GM19193 (cell line): ENCODE measurements around the gene ITPKB.

Experiments
- POLR2A ChIP-seq: IDR thresholded peaks from 4 replicates; pipeline ENCODE4 v1.6.1; 2011; ENCODE audit not compliant: insufficient read depth, insufficient read length; ENCODE audit errors: extremely low read depth

The ITPKB gene

GRCh38 chr1:226604560-226605317 is 134.3 kb downstream of the ITPKB start:
- no peak for TF ChIP-seq POLR2A

DNA sequence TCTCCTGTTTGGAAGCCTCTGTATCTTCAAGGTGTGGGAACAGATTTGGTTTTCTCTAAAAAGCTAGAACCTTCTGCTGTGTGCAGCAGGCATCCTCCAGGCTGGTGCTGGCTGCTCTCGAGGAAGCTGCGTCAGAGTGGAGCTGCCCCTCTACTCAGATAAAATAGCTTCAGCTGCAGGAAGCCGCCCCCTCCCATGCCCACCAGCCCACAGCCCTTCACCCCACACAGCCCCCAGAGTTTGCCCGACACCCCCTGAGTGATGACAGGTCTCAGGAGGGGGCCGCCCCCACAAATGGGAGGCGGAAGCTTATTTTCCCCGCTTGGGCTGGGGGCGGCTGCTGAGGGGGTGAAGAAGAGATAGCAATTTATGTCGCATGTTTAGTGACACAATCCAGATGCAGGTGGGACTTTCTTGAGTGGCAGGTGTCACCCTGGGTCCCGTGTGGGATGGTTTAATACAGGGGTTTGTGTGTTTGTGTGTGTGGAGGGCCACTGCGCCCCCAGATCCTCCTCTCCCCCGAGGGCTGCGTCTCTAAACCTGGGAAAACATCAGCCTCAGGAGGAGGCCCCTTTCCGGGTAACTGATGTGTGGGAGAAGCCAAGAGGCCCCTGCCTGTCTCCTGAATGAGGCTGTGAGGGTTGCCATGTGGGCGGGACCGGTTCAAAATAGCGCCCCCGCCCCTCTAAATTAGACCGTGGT is 135.1 kb downstream of the ITPKB start:
- TF ChIP-seq POLR2A: no peak

- no peak for TF ChIP-seq POLR2A
Observed at GRCh38 chr1:226603022-226603857, 135.8 kb downstream of the ITPKB start.

GRCh38 chr1:226602186-226603021 is 136.7 kb downstream of the ITPKB start:
- TF ChIP-seq POLR2A: no peak

DNA sequence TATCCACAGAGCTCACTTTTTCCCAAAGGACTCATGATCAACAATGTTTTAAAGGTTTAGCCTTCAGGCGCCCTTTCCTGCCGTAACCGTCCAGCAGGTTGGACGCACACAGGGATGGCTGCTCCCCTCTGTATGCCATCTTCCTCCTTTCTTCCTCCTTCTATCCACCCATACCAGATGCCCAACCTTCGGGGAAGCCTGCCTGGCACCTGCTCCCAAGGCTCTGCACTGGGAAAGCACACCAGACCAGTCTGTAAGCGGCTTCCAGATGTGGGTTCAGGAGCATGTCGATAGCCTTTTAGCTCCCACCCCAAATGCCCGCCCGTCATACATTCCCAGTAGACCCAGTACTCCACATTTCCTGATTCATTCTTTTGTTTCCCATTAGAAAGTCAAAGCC is 137.6 kb downstream of the ITPKB start:
- TF ChIP-seq POLR2A: no peak

DNA sequence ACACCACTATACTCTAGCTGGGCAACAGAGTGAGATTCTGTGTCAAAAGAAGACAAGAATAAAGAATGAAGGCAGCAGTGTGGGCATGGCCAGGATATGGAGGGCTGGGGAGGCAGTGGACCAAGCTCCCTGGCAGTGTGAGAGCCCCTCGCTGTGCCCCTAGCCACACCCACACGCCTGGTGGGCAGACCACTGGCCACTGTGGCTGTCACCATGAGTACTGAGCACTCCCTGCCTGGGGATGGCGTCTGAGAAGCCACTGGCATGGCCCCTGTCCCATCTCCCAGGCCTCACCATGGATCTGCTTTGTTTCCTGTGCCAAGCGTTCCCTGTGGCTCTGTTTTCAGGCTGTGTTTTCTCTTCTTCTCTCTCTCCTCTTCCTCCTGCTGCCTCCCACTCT is 138.8 kb downstream of the ITPKB start:
- TF ChIP-seq POLR2A: no peak

DNA sequence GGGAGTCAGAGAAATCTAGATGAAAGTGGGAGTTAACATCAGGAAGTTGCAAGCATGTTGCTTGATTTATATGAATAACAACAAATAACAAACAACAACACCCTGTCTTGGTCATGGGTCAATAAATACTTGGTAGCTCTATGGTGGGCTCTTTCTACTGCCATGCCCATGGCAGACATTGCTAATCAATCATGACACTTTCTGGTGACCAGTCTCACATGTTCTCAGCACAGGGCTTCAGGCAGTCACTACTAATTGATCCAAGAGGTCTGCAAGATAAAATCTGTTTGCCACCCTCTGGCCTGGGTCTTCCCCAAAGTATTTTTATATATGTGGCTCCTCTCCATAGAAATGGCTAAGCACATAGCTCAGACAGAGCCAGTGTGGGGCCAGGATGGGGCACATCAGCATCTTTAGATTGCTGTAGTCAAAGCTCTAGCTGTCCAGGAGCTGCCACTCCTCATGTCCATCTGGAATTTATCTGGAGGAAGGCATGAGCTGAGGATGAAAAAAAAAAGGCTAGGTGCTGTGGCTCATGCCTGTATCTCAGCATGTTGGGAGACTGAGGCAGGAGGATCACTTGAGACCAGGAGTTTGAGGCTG is 139.3 kb downstream of the ITPKB start:
- no peak for TF ChIP-seq POLR2A

DNA sequence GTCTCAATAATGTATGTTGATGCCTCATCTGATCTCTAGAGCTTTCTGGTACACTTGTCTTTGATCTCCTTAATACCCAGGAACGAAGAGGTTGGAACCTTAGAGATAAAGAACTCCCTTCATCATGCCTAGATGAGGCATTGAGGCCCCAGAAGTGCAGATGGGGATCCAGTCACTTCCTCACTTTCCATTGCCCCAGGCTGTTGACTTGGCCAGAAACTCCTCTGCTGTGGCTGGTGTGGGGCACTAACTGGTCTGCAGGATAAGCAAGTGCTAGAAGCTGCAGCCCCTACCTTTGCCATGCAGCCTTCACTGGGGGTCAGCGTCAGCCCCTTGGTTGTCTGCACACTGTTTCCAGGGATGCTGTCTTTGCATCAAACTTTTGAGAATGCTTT is 140.6 kb downstream of the ITPKB start:
- TF ChIP-seq POLR2A: no peak

DNA sequence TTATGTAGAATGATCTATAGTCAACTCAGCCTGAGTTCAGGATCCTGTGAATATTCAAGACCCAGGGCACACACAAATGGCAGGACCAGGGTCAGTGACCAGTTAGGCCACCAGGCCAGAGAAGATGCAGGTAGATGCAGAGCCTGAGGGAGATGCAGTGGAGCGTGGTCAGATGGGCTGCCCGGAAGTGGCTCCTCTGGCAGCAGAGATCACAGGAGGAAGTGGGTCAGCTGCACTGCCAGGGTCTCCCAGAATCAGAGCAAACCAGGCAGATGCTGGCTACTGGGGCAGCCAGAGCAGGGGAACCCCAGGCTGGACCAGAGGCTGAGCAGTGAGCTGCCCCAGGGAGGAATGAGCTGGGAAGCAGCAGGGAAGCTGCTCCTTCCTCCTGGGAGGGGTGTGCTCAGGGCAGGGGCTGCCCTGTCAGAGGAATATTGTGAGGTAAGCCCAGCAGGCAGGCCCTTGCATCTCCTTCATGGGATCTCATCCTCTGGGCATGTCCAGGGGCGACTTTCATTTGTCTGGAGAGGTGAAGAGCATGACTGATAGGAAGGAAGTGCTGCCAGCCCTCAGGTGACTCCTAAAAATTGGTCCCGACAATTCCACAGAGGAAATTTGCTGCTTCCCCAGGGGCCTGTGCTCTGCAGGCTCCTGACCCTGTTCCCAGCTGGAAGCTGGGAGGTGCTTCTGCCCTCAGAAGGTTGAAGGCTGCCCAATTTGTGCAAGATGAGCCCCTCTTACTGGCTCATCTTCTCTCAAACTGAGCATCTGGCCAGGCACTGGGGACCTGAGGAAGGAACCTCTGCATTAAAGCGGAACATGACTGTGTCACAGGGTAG is 141.2 kb downstream of the ITPKB start:
- TF ChIP-seq POLR2A: no peak

DNA sequence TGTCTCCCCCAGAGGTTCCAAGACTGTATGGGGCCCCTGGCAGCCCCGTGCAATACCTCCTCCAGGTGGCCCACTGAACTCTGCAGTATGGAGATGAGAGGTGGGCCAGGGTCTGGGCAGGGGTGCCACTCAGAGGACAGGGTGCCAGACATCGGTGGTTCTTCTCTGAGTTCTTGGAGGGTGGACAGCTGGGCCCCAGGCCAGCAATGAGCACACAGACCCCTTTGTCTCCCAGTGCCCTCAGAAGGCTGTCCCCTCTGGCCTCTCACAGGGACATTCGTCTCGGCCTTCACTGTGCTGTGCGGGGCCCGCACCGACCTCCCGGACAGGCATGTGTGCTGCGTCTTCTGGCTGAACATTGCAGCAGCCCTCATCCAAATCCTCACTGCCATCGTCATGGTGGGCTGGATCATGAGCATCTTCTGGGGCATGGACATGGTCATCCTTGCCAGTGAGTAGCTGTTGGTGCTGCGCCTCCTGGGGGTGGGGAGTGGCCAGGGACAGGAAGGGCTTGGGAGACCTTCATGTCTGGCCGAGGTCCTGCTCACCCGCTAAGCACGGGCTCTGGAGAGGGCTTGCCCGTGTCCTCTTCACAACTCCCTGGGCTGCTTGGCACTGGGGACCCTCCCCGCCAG is 142.4 kb downstream of the ITPKB start:
- TF ChIP-seq POLR2A: no peak

GRCh38 chr1:226593541-226593940 is 145.5 kb downstream of the ITPKB start:
- TF ChIP-seq POLR2A: no peak

GRCh38 chr1:226590614-226591013 is 148.5 kb downstream of the ITPKB start:
- TF ChIP-seq POLR2A: no peak
